Liver (tissue), 2 donors: ENCODE data around the gene SMYD3.

ENCODE experiments used
- CTCF ChIP-seq: fragments of 150-350 bp; IDR thresholded peaks from 2 replicates; pipeline ENCODE4 v1.5.1; 2017; ENCODE audit warnings: improper control_type of control experiment, low read depth, low read length; ENCODE audit not compliant: missing input control
- MAX ChIP-seq: IDR thresholded peaks from 2 replicates; pipeline ENCODE4 v1.6.1; 2016; ENCODE audit warnings: antibody characterized with exemption
- donor health status: healthy.

DNA sequence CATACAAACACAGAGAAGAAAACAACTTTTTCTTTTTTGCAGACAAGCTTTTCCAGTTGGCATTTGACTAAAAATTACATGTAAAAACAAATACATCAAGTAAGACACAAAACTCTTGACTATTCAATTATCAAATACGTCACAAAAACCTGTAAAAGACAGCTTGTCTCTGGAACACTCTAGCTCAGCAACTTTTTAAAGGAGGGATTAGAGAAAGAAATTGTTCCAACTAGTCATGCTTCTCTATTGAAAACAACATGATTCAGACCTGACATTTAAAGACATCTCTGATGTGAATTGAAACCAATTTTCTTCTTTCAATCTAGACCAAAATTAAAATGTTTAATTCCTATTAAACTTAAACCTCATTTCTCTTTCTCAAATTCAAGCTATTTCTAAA, 30.3 kb downstream of the SMYD3 start:
- TF ChIP-seq MAX (no peak), CTCF (no peak)
